ENCODE results near the gene CNTF.

CNTF gene

DNA sequence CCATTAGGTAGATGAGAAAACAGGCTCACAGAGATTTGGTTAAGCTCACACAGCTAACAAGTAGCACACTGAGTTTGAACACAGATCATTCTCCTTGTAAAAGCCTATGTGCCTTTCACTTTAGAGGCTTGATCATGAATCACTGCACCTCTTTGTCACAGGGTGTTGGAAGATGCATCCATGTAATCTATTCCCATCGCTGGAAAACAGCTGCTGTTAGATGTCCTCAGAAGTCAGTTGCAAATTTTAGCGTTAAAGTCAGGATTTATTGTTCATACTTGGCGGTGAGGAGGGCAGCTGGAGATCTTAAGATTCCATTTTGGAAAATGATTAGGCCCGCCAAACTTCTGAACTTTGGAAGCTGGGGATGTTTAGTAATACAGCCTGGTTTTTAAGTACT lies 2.6 kb downstream of the CNTF start:
- Mint-ChIP-seq H3K4me3 (no peak overlapping the region), H3K36me3 (ENCODE audit: low read depth) (peaks cover 56% of the 10 kb centered on the region), H3K9me3 (no peaks in the 10 kb centered on the region), H3K27me3 (no peaks in the 10 kb centered on the region), H3K27ac (no peak overlapping the region), H3K4me1 (ENCODE audit: low read depth) (peaks cover 28% of the 10 kb centered on the region)

DNA sequence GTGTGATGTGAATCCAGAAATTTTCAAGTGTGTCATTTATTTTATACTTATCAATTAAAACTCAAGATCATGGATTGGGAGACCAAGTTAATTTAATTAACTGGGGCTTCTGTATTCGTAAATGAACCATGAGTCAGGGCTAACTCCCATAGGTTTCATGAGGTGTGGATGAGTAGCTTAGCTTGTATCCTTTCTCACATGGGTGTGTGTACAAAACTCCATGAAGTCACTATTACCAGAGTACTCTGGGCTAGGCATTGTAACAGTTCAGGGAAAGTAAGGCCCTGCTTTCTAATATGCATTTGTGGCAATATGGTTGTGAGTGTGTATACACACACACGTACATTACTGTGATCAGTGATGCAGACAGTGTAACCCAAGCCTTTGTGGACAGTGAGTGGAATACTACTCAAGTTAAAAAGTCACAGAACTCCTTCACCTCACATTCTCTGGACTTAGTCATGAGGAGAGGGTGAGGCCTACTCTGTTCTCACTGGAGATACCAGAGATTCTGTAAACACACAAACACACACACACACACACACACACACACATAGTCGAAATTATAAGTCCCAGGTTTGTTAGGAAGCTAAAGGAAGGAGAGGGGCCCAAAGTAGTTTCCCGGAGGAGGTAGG lies 3.5 kb downstream of the CNTF start:
- Mint-ChIP-seq H3K27me3 (no peaks in the 10 kb centered on the region), H3K4me3 (no peak overlapping the region), H3K9me3 (no peaks in the 10 kb centered on the region), H3K27ac (peak overlapping the region; percentile 9), H3K4me1 (ENCODE audit: low read depth) (peaks cover 24% of the 10 kb centered on the region), H3K36me3 (ENCODE audit: low read depth) (peaks cover 52% of the 10 kb centered on the region)

DNA sequence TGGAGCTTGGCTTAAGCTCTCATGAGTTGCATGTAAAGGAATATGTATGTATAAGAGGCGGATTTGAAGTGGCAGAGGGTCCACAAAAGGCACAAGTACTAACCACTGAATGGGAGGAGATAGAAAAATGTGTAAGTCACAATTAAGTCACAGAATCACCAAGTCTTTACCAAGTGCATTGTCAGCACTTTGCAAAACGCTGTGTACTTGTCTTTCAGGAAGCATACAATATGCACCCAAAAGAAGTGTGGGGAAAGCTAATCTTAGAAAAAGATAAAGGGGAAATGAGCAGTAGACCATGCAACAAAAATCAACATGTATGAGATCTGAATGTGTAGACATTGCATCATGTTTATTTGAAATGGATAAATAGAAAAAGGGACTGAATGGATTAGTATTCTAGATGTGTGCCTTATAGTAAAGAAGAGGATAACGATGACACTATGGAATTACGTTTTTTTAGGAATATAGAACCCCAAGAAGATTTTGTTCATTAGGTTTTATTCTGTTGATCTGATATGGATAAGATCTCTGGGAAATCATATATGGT lies 4.5 kb downstream of the CNTF start:
- no peaks in the 10 kb centered on the region for H3K9me3 Mint-ChIP-seq
- H3K4me1 Mint-ChIP-seq (ENCODE audit: low read depth) = peaks cover 21% of the 10 kb centered on the region
- peaks cover 41% of the 10 kb centered on the region for H3K36me3 Mint-ChIP-seq (ENCODE audit: low read depth)
- no peak overlapping the region for H3K4me3 Mint-ChIP-seq
- H3K27ac Mint-ChIP-seq = peak overlapping the region; percentile 62
- no peaks in the 10 kb centered on the region for H3K27me3 Mint-ChIP-seq

DNA sequence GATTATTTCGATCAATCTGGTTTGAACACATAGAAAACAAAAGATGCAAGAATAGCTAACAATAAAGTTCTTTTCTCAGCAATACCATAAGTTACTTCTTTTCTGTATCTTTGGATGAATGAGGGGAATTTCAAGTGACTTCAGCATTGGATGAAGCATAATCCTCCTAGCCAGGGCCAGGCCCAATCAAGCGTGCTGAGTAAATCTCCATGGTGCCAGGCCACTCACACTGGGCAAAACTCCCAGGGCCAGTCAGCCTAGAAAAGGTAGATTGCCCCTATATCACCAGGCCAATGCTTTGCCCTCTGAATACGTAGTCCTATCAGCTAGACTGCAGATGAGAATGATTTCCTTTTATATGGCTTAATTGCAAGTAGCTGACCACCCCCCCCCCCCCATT lies 6.0 kb downstream of the CNTF start:
- no peaks in the 10 kb centered on the region for H3K9me3 Mint-ChIP-seq
- H3K27ac Mint-ChIP-seq = no peak overlapping the region

DNA sequence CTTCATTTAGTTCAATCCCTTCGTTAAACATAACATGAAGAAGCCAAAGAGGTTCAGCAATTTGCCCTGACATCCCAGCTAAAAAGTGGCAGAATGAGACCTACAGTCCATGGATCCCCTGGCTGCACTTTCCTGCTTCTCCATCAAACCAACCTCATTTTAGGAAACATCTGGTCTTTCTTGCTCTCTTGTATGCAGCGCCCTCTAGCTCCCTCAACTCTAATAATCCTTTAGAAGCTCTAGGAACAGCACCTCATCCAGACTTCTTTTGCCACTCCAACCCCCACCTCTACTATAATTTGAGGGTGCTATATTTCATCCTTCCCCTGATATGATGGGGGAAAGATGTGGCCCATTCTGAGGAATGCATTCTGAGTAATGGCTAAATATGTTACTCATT lies 7.4 kb downstream of the CNTF start:
- Mint-ChIP-seq H3K4me3 (no peak overlapping the region), H3K4me1 (ENCODE audit: low read depth) (peaks cover 13% of the 10 kb centered on the region), H3K27ac (no peak overlapping the region), H3K27me3 (no peaks in the 10 kb centered on the region), H3K9me3 (no peaks in the 10 kb centered on the region), H3K36me3 (ENCODE audit: low read depth) (peaks cover 16% of the 10 kb centered on the region)

More for the DNA sequence above, 6.0 kb downstream of the CNTF start:
- no peak overlapping the region for H3K4me3 Mint-ChIP-seq
- H3K27me3 Mint-ChIP-seq = no peaks in the 10 kb centered on the region
- H3K4me1 Mint-ChIP-seq (ENCODE audit: low read depth) = peaks cover 13% of the 10 kb centered on the region
- peaks cover 27% of the 10 kb centered on the region for H3K36me3 Mint-ChIP-seq (ENCODE audit: low read depth)

DNA sequence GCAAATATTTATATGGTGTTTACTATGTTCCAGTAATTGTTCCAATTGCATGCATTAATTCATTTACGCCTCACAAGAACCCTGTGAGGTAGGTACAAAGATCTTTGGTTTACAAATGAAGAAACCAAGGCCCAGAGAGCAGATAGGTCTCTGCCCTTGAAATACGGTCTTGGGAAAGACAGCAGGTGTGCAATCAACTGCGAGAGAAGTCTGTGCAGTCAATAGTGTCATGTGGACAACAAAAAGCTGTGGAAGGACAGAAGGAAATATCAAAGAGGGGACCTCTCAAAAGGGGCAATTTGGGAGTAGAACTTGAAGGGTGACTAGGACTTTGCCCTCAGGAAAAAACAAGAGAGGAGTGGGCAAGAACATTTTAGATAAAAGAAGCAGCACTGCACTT lies 8.9 kb downstream of the CNTF start:
- H3K4me3 Mint-ChIP-seq = no peak overlapping the region
- no peaks in the 10 kb centered on the region for H3K27me3 Mint-ChIP-seq

DNA sequence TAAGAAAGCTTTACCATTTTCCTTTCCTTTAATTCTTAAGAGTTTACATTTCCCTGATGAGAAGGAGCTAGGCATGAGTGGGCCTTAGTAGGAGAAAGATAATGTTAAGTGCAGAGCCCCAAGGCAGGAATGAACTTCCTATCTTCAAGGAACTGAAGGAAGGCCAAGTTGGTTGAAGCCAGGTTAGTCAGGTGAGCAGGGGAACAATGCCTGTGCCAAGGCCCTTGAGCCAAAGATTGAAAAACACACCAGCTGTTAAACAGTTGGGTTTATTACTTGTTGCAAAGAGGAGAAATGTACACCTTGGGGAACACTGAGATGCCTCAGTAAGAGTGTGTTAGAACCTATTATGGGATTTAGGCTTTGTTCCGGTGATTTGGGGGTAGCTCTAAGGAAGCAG lies 10.0 kb downstream of the CNTF start:
- Mint-ChIP-seq H3K4me3 (no peak overlapping the region), H3K27me3 (no peaks in the 10 kb centered on the region), H3K4me1 (ENCODE audit: low read depth) (peaks cover 4% of the 10 kb centered on the region), H3K9me3 (no peaks in the 10 kb centered on the region), H3K27ac (no peak overlapping the region), H3K36me3 (ENCODE audit: low read depth) (peaks cover 4% of the 10 kb centered on the region)

More for the DNA sequence above, 8.9 kb downstream of the CNTF start:
- Mint-ChIP-seq H3K36me3 (ENCODE audit: low read depth) (peaks cover 11% of the 10 kb centered on the region), H3K27ac (peak overlapping the region; percentile 23), H3K9me3 (no peaks in the 10 kb centered on the region), H3K4me1 (ENCODE audit: low read depth) (peaks cover 13% of the 10 kb centered on the region)

DNA sequence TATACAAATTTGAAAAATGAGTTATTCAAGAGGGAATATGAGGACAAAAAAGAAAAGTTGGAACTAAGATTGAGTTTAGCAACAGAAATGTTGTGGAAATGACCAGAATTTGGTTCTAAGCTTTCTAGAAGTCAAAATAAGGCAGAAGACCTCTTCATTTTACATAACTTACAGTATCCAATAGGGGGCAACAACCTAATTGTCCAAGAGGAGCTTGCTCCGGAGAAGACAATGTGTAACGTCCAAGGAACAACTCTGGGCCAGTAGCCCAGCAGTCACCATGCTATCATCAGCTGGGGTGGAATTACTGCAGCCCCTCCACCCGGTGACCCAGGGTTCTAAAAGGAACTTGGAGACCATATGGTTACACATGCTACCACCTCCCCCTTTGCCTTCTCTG lies 14.1 kb downstream of the CNTF start:
- H3K4me3 Mint-ChIP-seq = no peak overlapping the region
- H3K9me3 Mint-ChIP-seq = no peaks in the 10 kb centered on the region
- no peaks in the 10 kb centered on the region for H3K27me3 Mint-ChIP-seq
- no peak overlapping the region for H3K27ac Mint-ChIP-seq
- H3K36me3 Mint-ChIP-seq (ENCODE audit: low read depth) = no peaks in the 10 kb centered on the region
- H3K4me1 Mint-ChIP-seq (ENCODE audit: low read depth) = peaks cover 19% of the 10 kb centered on the region

DNA sequence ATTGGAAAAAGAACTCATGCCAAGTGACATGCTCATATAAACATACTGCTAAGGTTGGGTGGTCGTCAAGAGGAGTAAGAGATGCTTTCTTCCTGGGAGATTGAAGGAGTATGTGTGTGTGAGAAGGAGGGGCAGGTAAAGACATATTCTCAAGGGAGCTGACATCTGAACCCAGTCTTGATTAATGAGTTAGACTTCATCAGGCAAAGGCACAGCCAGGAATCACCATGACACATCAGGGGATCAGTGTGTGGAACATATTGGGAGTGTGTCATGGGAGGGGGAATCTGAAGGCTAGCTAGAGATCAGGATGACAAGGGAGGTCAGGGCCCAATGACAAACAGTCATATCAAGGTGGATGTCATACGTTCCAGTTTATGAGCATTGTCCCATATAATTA lies 14.9 kb downstream of the CNTF start:
- H3K27ac Mint-ChIP-seq = no peak overlapping the region
- no peaks in the 10 kb centered on the region for H3K36me3 Mint-ChIP-seq (ENCODE audit: low read depth)
- no peaks in the 10 kb centered on the region for H3K27me3 Mint-ChIP-seq
- H3K4me1 Mint-ChIP-seq (ENCODE audit: low read depth) = peaks cover 19% of the 10 kb centered on the region
- no peaks in the 10 kb centered on the region for H3K9me3 Mint-ChIP-seq
- H3K4me3 Mint-ChIP-seq = no peak overlapping the region

DNA sequence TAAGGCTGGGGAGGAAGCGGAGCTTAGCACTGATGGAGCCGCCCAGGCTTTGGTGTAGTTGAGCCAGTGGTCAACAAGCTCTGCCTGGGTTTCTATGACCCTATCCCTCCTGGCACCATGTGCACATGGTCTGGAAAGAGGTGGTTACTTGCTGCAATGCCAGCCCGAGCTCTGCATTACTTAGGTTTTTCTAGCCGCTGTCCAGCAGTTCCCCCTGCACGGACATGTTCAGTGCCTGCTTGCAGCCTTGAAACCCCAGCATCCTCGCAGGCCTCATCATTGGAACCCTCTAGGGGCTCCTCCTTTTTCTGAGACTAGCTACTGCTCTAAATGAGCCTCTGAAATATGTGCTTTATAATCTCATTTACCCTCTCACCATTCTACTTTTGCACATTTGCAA lies 16.6 kb downstream of the CNTF start:
- H3K27ac Mint-ChIP-seq = no peak overlapping the region
- no peaks in the 10 kb centered on the region for H3K36me3 Mint-ChIP-seq (ENCODE audit: low read depth)
- no peaks in the 10 kb centered on the region for H3K9me3 Mint-ChIP-seq
- H3K27me3 Mint-ChIP-seq = no peaks in the 10 kb centered on the region
- H3K4me3 Mint-ChIP-seq = no peak overlapping the region
- peaks cover 19% of the 10 kb centered on the region for H3K4me1 Mint-ChIP-seq (ENCODE audit: low read depth)

DNA sequence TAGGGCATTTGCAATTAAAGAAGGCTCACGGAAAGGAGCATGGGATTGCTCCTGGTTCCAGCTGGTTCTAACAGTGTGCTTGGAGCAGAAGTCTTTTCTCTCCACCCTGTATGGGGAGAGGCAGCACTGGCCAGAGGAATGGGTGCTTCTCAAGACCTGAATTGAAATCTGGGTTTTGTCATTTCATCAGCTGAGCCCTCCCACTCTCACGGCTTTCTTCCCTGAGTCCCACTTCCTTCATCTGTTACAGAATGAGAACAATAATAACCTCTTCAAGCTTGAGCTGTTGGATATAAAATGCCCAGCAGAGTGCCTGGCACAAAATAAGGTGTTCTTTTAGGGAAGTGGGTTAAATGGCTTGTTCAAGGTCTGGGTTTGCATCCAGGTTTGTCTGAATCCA lies 17.2 kb downstream of the CNTF start:
- Mint-ChIP-seq H3K27me3 (no peaks in the 10 kb centered on the region), H3K4me1 (ENCODE audit: low read depth) (peaks cover 19% of the 10 kb centered on the region), H3K9me3 (no peaks in the 10 kb centered on the region), H3K36me3 (ENCODE audit: low read depth) (no peaks in the 10 kb centered on the region), H3K27ac (no peak overlapping the region), H3K4me3 (no peak overlapping the region)

DNA sequence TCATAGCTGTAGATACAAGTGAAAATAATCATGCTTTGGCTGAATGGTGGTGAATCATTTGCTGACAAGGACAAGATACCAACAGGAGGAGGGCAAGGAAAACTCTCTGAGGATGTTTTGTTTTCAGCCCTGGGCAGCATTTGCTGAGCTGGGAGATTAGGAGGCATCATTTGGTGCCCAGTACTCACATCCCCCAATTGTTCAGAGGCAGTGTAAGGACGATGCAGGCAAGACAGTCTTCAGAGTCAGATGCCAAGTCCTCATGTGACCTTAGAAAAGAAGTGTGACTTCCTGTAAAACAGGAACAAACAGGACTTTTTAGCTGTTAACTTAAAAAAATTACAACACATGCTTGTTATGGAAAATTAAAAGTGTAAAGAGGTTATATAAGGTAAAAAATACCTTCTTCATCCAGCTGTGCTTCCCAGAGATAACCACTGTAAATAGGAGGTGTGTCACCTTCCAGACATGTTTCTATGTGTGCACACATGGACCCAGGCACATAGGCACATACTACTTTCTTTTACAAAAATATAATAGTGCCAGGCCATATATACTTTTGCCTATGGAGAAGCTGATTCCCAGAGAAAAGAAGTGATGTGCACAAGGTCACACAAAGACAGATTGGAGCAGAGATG lies 18.0 kb downstream of the CNTF start:
- no peaks in the 10 kb centered on the region for H3K27me3 Mint-ChIP-seq
- H3K4me3 Mint-ChIP-seq = no peak overlapping the region
- H3K36me3 Mint-ChIP-seq (ENCODE audit: low read depth) = no peaks in the 10 kb centered on the region
- H3K27ac Mint-ChIP-seq = no peak overlapping the region
- H3K4me1 Mint-ChIP-seq (ENCODE audit: low read depth) = peaks cover 19% of the 10 kb centered on the region
- no peaks in the 10 kb centered on the region for H3K9me3 Mint-ChIP-seq

DNA sequence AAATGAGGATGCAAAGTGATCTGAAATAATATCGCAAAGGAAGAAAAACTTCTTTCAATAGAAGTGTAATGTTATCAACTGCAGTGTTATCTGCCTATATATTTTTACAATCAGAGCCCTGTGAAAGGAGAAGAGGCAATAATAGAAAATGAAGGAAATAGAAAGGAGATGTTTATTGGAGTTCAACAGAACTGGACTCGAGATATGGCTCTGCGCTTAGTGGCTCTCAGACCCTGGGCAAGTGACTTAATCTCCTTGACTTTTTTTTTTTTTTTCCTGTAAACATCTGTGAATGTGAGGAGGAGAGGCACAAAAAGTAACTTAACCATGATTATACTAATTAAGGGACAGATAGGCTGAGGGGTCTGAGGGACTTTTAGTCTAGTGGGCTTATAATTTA lies 18.9 kb downstream of the CNTF start:
- H3K4me1 Mint-ChIP-seq (ENCODE audit: low read depth) = peaks cover 19% of the 10 kb centered on the region
- no peaks in the 10 kb centered on the region for H3K9me3 Mint-ChIP-seq
- H3K36me3 Mint-ChIP-seq (ENCODE audit: low read depth) = peaks cover 5% of the 10 kb centered on the region
- no peaks in the 10 kb centered on the region for H3K27me3 Mint-ChIP-seq
- no peak overlapping the region for H3K27ac Mint-ChIP-seq
- H3K4me3 Mint-ChIP-seq = no peak overlapping the region

DNA sequence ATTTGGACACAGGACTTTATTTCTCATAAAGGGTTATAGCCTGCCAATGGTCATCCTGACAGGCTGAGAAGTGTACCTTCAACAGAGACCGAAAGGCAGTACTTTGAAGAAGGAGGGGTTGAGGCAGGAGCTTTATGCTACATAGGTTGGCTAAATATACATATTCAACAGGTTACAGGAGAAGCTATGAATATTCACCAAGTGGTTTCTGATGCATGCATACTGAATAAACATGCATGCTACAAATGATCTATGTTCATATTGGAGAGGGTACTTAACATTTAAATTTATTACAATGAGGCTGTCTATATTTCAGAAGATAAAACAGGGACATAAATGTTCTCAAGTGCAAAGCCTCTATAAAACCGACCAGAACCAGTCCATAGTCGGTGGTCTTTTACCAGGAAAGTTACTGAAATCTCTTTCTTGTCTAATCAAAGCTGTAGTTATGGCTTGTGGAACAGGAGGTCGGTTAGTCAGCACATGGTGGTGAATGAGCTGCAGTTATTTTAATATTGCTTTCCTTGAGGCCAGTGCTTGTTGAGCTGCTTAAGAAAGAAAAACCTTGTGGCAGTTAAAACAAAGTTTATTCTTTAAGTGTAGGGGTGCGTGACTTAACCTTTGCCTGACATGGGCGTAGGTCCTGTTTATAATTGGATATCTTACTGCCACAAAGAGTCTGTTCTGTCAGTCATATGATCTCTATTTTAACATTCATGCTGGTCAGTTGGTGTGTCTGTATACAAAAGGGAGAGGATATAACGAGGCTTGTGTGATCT lies 19.5 kb downstream of the CNTF start:
- Mint-ChIP-seq H3K27ac (no peak overlapping the region), H3K4me1 (ENCODE audit: low read depth) (peaks cover 21% of the 10 kb centered on the region), H3K4me3 (no peak overlapping the region), H3K27me3 (no peaks in the 10 kb centered on the region), H3K36me3 (ENCODE audit: low read depth) (peaks cover 6% of the 10 kb centered on the region), H3K9me3 (no peaks in the 10 kb centered on the region)

DNA sequence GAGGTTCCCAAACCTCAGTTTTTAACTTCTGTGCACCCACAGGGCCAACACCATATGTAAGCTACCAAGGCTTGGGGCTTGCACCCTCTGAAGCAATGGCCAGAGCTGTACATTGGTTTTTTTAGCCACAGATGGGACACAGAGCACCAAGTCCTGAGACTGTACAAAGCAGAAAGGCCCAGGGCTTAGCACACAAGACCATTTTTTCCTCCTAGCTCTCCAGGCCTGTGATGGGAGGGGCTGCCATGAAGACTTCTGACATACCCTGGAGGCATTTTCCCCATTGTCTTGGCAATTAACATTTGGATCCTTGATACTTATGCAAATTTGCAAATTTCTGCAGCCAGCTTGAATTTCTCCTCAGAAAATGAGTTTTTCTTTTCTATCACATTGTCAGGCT lies 23.4 kb downstream of the CNTF start:
- Mint-ChIP-seq H3K27me3 (no peaks in the 10 kb centered on the region), H3K4me3 (no peak overlapping the region), H3K27ac (no peak overlapping the region), H3K4me1 (ENCODE audit: low read depth) (peaks cover 16% of the 10 kb centered on the region), H3K9me3 (no peaks in the 10 kb centered on the region), H3K36me3 (ENCODE audit: low read depth) (peaks cover 6% of the 10 kb centered on the region)

All from stimulated activated naive CD8-positive, alpha-beta T cell treated with anti-CD3 and anti-CD28 coated beads, Interleukin-15, Interleukin-2, amounts not matched to agents 100 ng/mL and 50 ng/mL, for 24 hours (primary cell).